Upper lobe of left lung (tissue), 4 donors: Measurements from ENCODE around the gene CLDN19.

Source experiments
- CTCF ChIP-seq, 6 experiments: fragments of 450-650 bp in 4 of 6; fragments of 200-600 bp in 2 of 6; sonication (generic) in 2 of 6; IDR thresholded peaks; one replicate each; pipeline ENCODE4 v1.5.1; 2016 to 2019; ENCODE audit warnings: antibody characterized with exemption in 6 of 6
- EP300 ChIP-seq, 4 donors: sonication (generic); formaldehyde crosslinking; IDR thresholded peaks; one replicate each; pipeline ENCODE4 v1.5.1; 2017; ENCODE audit warnings: antibody characterized with exemption in 4 of 4, control low read depth in 2 of 4
- POLR2A ChIP-seq, 4 donors: fragments of 450-650 bp; IDR thresholded peaks; one replicate each; pipeline ENCODE4 v1.5.1; 2016 to 2017; ENCODE audit warnings: antibody characterized with exemption in 4 of 4, mild to moderate bottlenecking in 2 of 4
- POLR2AphosphoS5 ChIP-seq, 2 donors: sonication (generic); formaldehyde crosslinking; IDR thresholded peaks; one replicate each; pipeline ENCODE4 v1.5.1; 2017; ENCODE audit warnings: antibody characterized with exemption in 2 of 2

DNA sequence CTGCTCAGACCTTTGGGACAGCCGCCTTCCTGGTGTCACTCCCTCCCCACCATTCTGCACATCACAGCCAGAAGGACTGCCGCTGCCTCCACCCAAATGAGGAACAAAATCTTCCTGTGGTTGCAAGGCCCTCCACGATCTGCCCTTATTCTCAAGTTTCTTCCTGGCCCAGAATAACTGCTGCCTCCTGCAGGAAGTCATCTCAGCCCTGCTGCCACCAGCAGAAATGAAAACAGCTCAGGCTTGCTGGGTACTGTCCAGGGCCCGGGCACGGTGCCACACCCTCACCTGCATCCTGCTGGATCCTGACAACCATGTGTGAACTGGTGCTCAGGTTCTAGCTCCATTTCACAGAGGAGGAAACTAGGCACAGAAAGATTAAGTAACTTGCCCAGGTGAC is 2.8 kb downstream of the CLDN19 start:
- TF ChIP-seq POLR2AphosphoS5 (IDR thresholded peaks at IDR 0.05): no peak
- no peak for TF ChIP-seq CTCF (IDR thresholded peaks at IDR 0.05)
- no peak for TF ChIP-seq POLR2A (IDR thresholded peaks at IDR 0.05)
- TF ChIP-seq EP300 (IDR thresholded peaks at IDR 0.05): no peak
